MM.1S (cell line): Measurements from ENCODE around the gene EIF4EBP3.

Experiments used
- DNase-seq: peaks from one replicate; pipeline ENCODE4 v3.0.0-alpha.2; 2015
- H2AFZ ChIP-seq: fragments of 300-600 bp; sonication (generic); 2 replicates; pipeline ENCODE4 v1.6.0; 2016; ENCODE audit warnings: antibody characterized with exemption, low read length
- H3F3A ChIP-seq: fragments of 300-600 bp; sonication (generic); 2 replicates; pipeline ENCODE4 v1.6.1; 2016; ENCODE audit warnings: mild to moderate bottlenecking, antibody characterized with exemption, low read length, moderate library complexity, mixed read lengths; ENCODE audit not compliant: insufficient read depth
- H3K27ac ChIP-seq: fragments of 300-600 bp; sonication (generic); 2 replicates; pipeline ENCODE4 v1.5.1; 2016; ENCODE audit warnings: mild to moderate bottlenecking, low read length
- H3K27me3 ChIP-seq: fragments of 300-600 bp; sonication (generic); replicated peaks from 2 replicates; pipeline ENCODE4 v1.6.0; 2016; ENCODE audit warnings: low read length; ENCODE audit not compliant: insufficient read depth
- H3K36me3 ChIP-seq: fragments of 300-600 bp; sonication (generic); replicated peaks from 2 replicates; pipeline ENCODE4 v1.6.1; 2016; ENCODE audit warnings: mild to moderate bottlenecking, low read length, mixed read lengths; ENCODE audit not compliant: insufficient read depth
- H3K4me1 ChIP-seq: fragments of 300-600 bp; sonication (generic); 2 replicates; pipeline ENCODE4 v1.6.1; 2016; ENCODE audit warnings: low read length, mixed read lengths
- H3K4me2 ChIP-seq: fragments of 300-600 bp; sonication (generic); 2 replicates; pipeline ENCODE4 v1.6.0; 2016; ENCODE audit warnings: low read depth, low read length
- H3K4me3 ChIP-seq: fragments of 300-600 bp; sonication (generic); 2 replicates; pipeline ENCODE4 v1.5.1; 2016; ENCODE audit warnings: low read length, mixed read lengths
- H3K79me2 ChIP-seq: fragments of 300-600 bp; sonication (generic); 2 replicates; pipeline ENCODE4 v1.6.1; 2016; ENCODE audit warnings: mixed run types, low read length, mixed read lengths
- H3K9ac ChIP-seq: fragments of 300-600 bp; sonication (generic); 2 replicates; pipeline ENCODE4 v1.6.1; 2016; ENCODE audit warnings: low read length, mixed read lengths
- H3K9me2 ChIP-seq: fragments of 300-600 bp; sonication (generic); replicated peaks from 2 replicates; pipeline ENCODE4 v1.6.1; 2016; ENCODE audit warnings: mild to moderate bottlenecking, low read length, mixed read lengths; ENCODE audit not compliant: insufficient read depth
- H3K9me3 ChIP-seq: fragments of 300-600 bp; sonication (generic); replicated peaks from 2 replicates; pipeline ENCODE4 v1.6.1; 2016; ENCODE audit warnings: mild to moderate bottlenecking, low read length, mixed read lengths; ENCODE audit not compliant: insufficient read depth
- H4K20me1 ChIP-seq: fragments of 300-600 bp; sonication (generic); 2 replicates; pipeline ENCODE4 v1.6.1; 2016; ENCODE audit warnings: mild to moderate bottlenecking, low read length, moderate library complexity, mixed read lengths; ENCODE audit not compliant: insufficient read depth
- CTCF ChIP-seq: fragments of 300-600 bp; sonication (generic); IDR thresholded peaks from 2 replicates; pipeline ENCODE4 v1.5.1; 2016; ENCODE audit warnings: antibody characterized with exemption, low read length, mixed read lengths
- EZH2 ChIP-seq: fragments of 300-600 bp; sonication (generic); optimal IDR thresholded peaks from 2 replicates; pipeline ENCODE3; 2017; ENCODE audit warnings: low read depth, mild to moderate bottlenecking, antibody characterized with exemption, low read length, mixed read lengths
- EZH2phosphoT487 ChIP-seq: fragments of 300-600 bp; sonication (generic); IDR thresholded peaks from 2 replicates; pipeline ENCODE4 v1.6.1; 2018; ENCODE audit warnings: antibody characterized with exemption, low read length

The EIF4EBP3 gene

GRCh38 chr5:140567136-140567818 lies 19.8 kb downstream of the EIF4EBP3 start:
- Histone ChIP-seq H2AFZ (no peak overlapping the region), H3K4me2 (no peak overlapping the region), H4K20me1 (no peaks in the 10 kb centered on the region), H3K79me2 (peaks cover 46% of the 10 kb centered on the region), H3K36me3 (no peaks in the 10 kb centered on the region), H3K9ac (no peak overlapping the region), H3K27me3 (no peaks in the 10 kb centered on the region), H3F3A (peaks cover 18% of the 10 kb centered on the region), H3K27ac (no peak overlapping the region), H3K9me3 (no peaks in the 10 kb centered on the region), H3K4me3 (no peak overlapping the region), H3K9me2 (no peaks in the 10 kb centered on the region), H3K4me1 (peaks cover 44% of the 10 kb centered on the region)
- DNase-seq: no peak
- TF ChIP-seq EZH2 (no peak), CTCF (no peak), EZH2phosphoT487 (no peak)

GRCh38 chr5:140567871-140568270 lies 20.4 kb downstream of the EIF4EBP3 start:
- Histone ChIP-seq H3K9me2 (no peaks in the 10 kb centered on the region), H3K4me3 (no peak overlapping the region), H3K4me1 (peaks cover 44% of the 10 kb centered on the region), H3K79me2 (peaks cover 46% of the 10 kb centered on the region), H3K4me2 (no peak overlapping the region), H3F3A (peaks cover 18% of the 10 kb centered on the region), H3K36me3 (no peaks in the 10 kb centered on the region), H2AFZ (no peak overlapping the region), H3K9me3 (no peaks in the 10 kb centered on the region), H3K27ac (peak overlapping the region; percentile 70; the same call in 1 of the 2 replicates), H3K27me3 (no peaks in the 10 kb centered on the region), H4K20me1 (no peaks in the 10 kb centered on the region), H3K9ac (no peak overlapping the region)
- no peak for TF ChIP-seq CTCF
- no peak for TF ChIP-seq EZH2phosphoT487
- no peak for TF ChIP-seq EZH2
- no peak for DNase-seq

GRCh38 chr5:140568443-140569063 lies 21.1 kb downstream of the EIF4EBP3 start:
- Histone ChIP-seq H3K4me2 (peak overlapping the region; percentile 65), H2AFZ (no peak overlapping the region), H3K79me2 (peaks cover 46% of the 10 kb centered on the region), H3K27ac (peak overlapping the region; percentile 70), H3K9me2 (no peaks in the 10 kb centered on the region), H3K9ac (peak overlapping the region; percentile 40; the same call in 1 of the 2 replicates), H4K20me1 (no peaks in the 10 kb centered on the region), H3K4me1 (peaks cover 40% of the 10 kb centered on the region), H3F3A (peaks cover 18% of the 10 kb centered on the region), H3K36me3 (no peaks in the 10 kb centered on the region), H3K9me3 (no peaks in the 10 kb centered on the region), H3K4me3 (no peak overlapping the region; the same call in 1 of the 2 replicates), H3K27me3 (no peaks in the 10 kb centered on the region)
- no peak for DNase-seq
- TF ChIP-seq EZH2 (no peak), EZH2phosphoT487 (no peak), CTCF (no peak)
